ENCODE data around the gene NDUFB8. TPM values are rescaled to one million over a fixed set of nuclear protein-coding genes. Genes with fewer than 3 reads are reported as not detected.

The NDUFB8 gene
- total and polyA plus RNA-seq, 2 experiments from 2014 or later = 296 to 748 TPM

GRCh38 chr10:100535715-100536353, 6.2 kb upstream of the NDUFB8 start, which contains the start of gene HIF1AN:
TSS of gene HIF1AN (plus strand) at chr10:100535943. CDS start at chr10:100535959, 16 bp downstream.
- peak; percentile 97 for TF ChIP-seq CTCF (IDR thresholded peaks at IDR 0.05; ENCODE audit: low read depth, low read length)
- peak within 1 kb of the TSS; percentile 99 for H3K4me3 ChIP-seq
- no peak within 1 kb of the TSS for H3K27ac ChIP-seq

GRCh38 chr10:100535338-100535714, 5.7 kb upstream of the NDUFB8 start:
- H3K4me1 ChIP-seq (ENCODE audit: low read depth) = no peaks in the 10 kb centered on the region
- peaks cover 8% of the 10 kb centered on the region for H3K36me3 ChIP-seq
- H3K27ac ChIP-seq = no peak overlapping the region
- H3K27me3 ChIP-seq = no peaks in the 10 kb centered on the region
- no peaks in the 10 kb centered on the region for H3K9me3 ChIP-seq (ENCODE audit: low read depth)
- no peak for DNase-seq (ENCODE audit: low read depth in 1 of 2, low spot score in 1 of 2)
- no peak for TF ChIP-seq CTCF (IDR thresholded peaks at IDR 0.05; ENCODE audit: low read depth, low read length)
- peak overlapping the region; percentile 99 for H3K4me3 ChIP-seq

More at GRCh38 chr10:100535715-100536353, 6.2 kb upstream of the NDUFB8 start, which contains the start of gene HIF1AN:
- DNase-seq (ENCODE audit: low read depth in 1 of 2, low spot score in 1 of 2) = peak; percentile 97
- H3K27me3 ChIP-seq = no peaks in the 10 kb centered on the region
- no peaks in the 10 kb centered on the region for H3K4me1 ChIP-seq (ENCODE audit: low read depth)
- H3K36me3 ChIP-seq = peaks cover 13% of the 10 kb centered on the region
- no peaks in the 10 kb centered on the region for H3K9me3 ChIP-seq (ENCODE audit: low read depth)

GRCh38 chr10:100534726-100535125, 5.1 kb upstream of the NDUFB8 start:
- Histone ChIP-seq H3K4me1 (ENCODE audit: low read depth) (no peaks in the 10 kb centered on the region), H3K36me3 (peaks cover 6% of the 10 kb centered on the region), H3K27ac (no peak overlapping the region), H3K4me3 (no peak overlapping the region), H3K9me3 (ENCODE audit: low read depth) (no peaks in the 10 kb centered on the region), H3K27me3 (no peaks in the 10 kb centered on the region)
- DNase-seq (ENCODE audit: low read depth in 1 of 2, low spot score in 1 of 2) = no peak
- TF ChIP-seq CTCF (IDR thresholded peaks at IDR 0.05; ENCODE audit: low read depth, low read length) = no peak

- H3K4me1 ChIP-seq (ENCODE audit: low read depth) = peaks cover 7% of the 10 kb centered on the region
- peak in 1 of 2 donors; percentile 33 for DNase-seq (ENCODE audit: low read depth in 1 of 2, low spot score in 1 of 2)
- H3K27ac ChIP-seq = no peak overlapping the region
- no peak for TF ChIP-seq CTCF (IDR thresholded peaks at IDR 0.05; ENCODE audit: low read depth, low read length)
- H3K4me3 ChIP-seq = no peak overlapping the region
- H3K27me3 ChIP-seq = no peaks in the 10 kb centered on the region
- peaks cover 4% of the 10 kb centered on the region for H3K36me3 ChIP-seq
- H3K9me3 ChIP-seq (ENCODE audit: low read depth) = no peaks in the 10 kb centered on the region
These were observed 2.1 kb upstream of the NDUFB8 start for GRCh38 chr10:100531761-100532160.

- peak overlapping the region; percentile 98 for H3K4me3 ChIP-seq
- no peaks in the 10 kb centered on the region for H3K9me3 ChIP-seq (ENCODE audit: low read depth)
- TF ChIP-seq CTCF (IDR thresholded peaks at IDR 0.05; ENCODE audit: low read depth, low read length) = no peak
- H3K27me3 ChIP-seq = no peaks in the 10 kb centered on the region
- H3K4me1 ChIP-seq (ENCODE audit: low read depth) = peaks cover 7% of the 10 kb centered on the region
- peak overlapping the region; percentile 17 for H3K27ac ChIP-seq
- DNase-seq (ENCODE audit: low read depth in 1 of 2, low spot score in 1 of 2) = no peak
- H3K36me3 ChIP-seq = peaks cover 25% of the 10 kb centered on the region
These were observed 673 bp downstream of the NDUFB8 start for GRCh38 chr10:100528921-100529474.
